ENCODE measurements around the gene SLC39A1. TPM values are rescaled to one million over a fixed set of nuclear protein-coding genes. Genes with fewer than 3 reads are reported as not detected.
A peak's percentile ranks its signal among the peaks of the same experiment; 100 is the strongest.

Gene SLC39A1
- total and polyA plus RNA-seq, 9 of the 15 experiments (the other 6 are each of a cell fraction or from before 2014, with no cell fraction given), result 9.9 to 81.1 (median 62.7) TPM

GRCh38 chr1:153977250-153978240 lies 14.2 kb upstream of the SLC39A1 start, which contains the start of gene JTB (continued):
- TF ChIP-seq SMC3 (conservative IDR thresholded peaks at IDR 0.05; ENCODE audit: insufficient read depth, low read depth, low read length), result 0 out of 2 replicates have a peak, but pooled peaks have one; percentile 3
- TF ChIP-seq THAP12 (CRISPR knock-in tag; IDR thresholded peaks at IDR 0.05), result peak; percentile 84
- peak; percentile 8; the same call in 1 of the 2 replicates for TF ChIP-seq NFIC (IDR thresholded peaks at IDR 0.05)
- no peak for TF ChIP-seq PCBP2 (IDR thresholded peaks at IDR 0.05; ENCODE audit: low read depth, low read length, poor library complexity, severe bottlenecking)
- 0 out of 2 replicates have a peak, but pooled peaks have one; percentile 23 for TF ChIP-seq ZNF76 (CRISPR knock-in tag; IDR thresholded peaks at IDR 0.05; ENCODE audit: borderline replicate concordance)
- TF ChIP-seq HCFC1 (IDR thresholded peaks at IDR 0.05; ENCODE audit: low read depth, low read length), result peak; percentile 93
- no peak for TF ChIP-seq TEAD4 (IDR thresholded peaks at IDR 0.05; ENCODE audit: low read length)
- 0 out of 2 replicates have a peak, but pooled peaks have one; percentile 74 for TF ChIP-seq TEAD4 (CRISPR knock-in tag; IDR thresholded peaks at IDR 0.05; ENCODE audit: borderline replicate concordance)
- peak; percentile 79 for TF ChIP-seq TBP (optimal IDR thresholded peaks at IDR 0.05; ENCODE audit: low read depth, low read length)
- TF ChIP-seq FOXA3 (CRISPR knock-in tag; conservative IDR thresholded peaks at IDR 0.05 in 1 of 2, IDR thresholded peaks at IDR 0.05 in 1 of 2), result peak in 1 of 2 experiments; percentile 75; a peak in 2 of 4 replicates
- no peak for TF ChIP-seq RBM34 (IDR thresholded peaks at IDR 0.05; ENCODE audit: borderline replicate concordance, insufficient read depth, low read length)
- TF ChIP-seq TCFL5 (CRISPR knock-in tag; conservative IDR thresholded peaks at IDR 0.05), result no peak
- TF ChIP-seq DIDO1 (tag; IDR thresholded peaks at IDR 0.05; ENCODE audit: low read depth), result no peak
- 0 out of 2 replicates have a peak, but pooled peaks have one; percentile 30 for TF ChIP-seq ZNF175 (CRISPR knock-in tag; IDR thresholded peaks at IDR 0.05; ENCODE audit: low read depth)
- TF ChIP-seq ATF2 (CRISPR knock-in tag; IDR thresholded peaks at IDR 0.05), result no peak
- TF ChIP-seq MBD2 (IDR thresholded peaks at IDR 0.05; ENCODE audit: borderline replicate concordance, low read depth), result peak; percentile 76
- peak; percentile 18; the same call in 1 of the 2 replicates for TF ChIP-seq ZBTB7A (IDR thresholded peaks at IDR 0.05; ENCODE audit: borderline replicate concordance, control insufficient read depth, low read depth, low read length)
- no peak for TF ChIP-seq ELK3 (CRISPR knock-in tag; IDR thresholded peaks at IDR 0.05)
- peak; percentile 58 for TF ChIP-seq GABPB1 (CRISPR knock-in tag; IDR thresholded peaks at IDR 0.05)
- 0 out of 2 replicates have a peak, but pooled peaks have one; percentile 17 for TF ChIP-seq ZBTB12 (CRISPR knock-in tag; IDR thresholded peaks at IDR 0.05)
